CD4-positive, CD25-positive, alpha-beta regulatory T cell (primary cell): ENCODE measurements around the gene PAAF1. TPM values are rescaled to one million over a fixed set of nuclear protein-coding genes. Genes with fewer than 3 reads are reported as not detected.
A peak's percentile ranks its signal among the peaks of the same experiment; 100 is the strongest.

ENCODE experiments used
- ATAC-seq, 2 donors: fragments of 150-1000 bp; cut with Tn5 transposase; one replicate each; pipeline ENCODE4 v1.10.0; 2021; ENCODE audit warnings: low read depth in 2 of 2, moderate number of reproducible peaks in 2 of 2, moderate library complexity in 1 of 2
- DNase-seq, 3 donors: peaks; one replicate each; pipeline versions ENCODE4 v3.0.0 to v3.0.0-alpha.2; 2012 to 2022; ENCODE audit warnings: mixed read lengths in 1 of 3
- H3K27ac ChIP-seq: one replicate; pipeline ENCODE4 v1.7.0; 2013; ENCODE audit warnings: mild to moderate bottlenecking, low read length; ENCODE audit not compliant: insufficient read depth, poor library complexity, severe bottlenecking
- H3K27me3 ChIP-seq: one replicate; pipeline ENCODE4 v1.7.0; 2013; ENCODE audit warnings: low read length; ENCODE audit not compliant: control insufficient read depth, insufficient read depth
- H3K36me3 ChIP-seq: one replicate; pipeline ENCODE4 v1.7.0; 2013; ENCODE audit warnings: mild to moderate bottlenecking, low read length, moderate library complexity; ENCODE audit not compliant: control insufficient read depth, insufficient read depth
- H3K4me1 ChIP-seq: 2 replicates; pipeline ENCODE4 v1.7.0; 2013; ENCODE audit warnings: mild to moderate bottlenecking, low read length; ENCODE audit not compliant: insufficient read depth, control insufficient read depth, poor library complexity, severe bottlenecking
- H3K4me3 ChIP-seq: one replicate; pipeline ENCODE4 v1.7.0; 2013; ENCODE audit warnings: low read depth, mild to moderate bottlenecking, low read length, moderate library complexity
- H3K9me3 ChIP-seq, 2 experiments: 1 replicate in 1 of 2; 2 replicates in 1 of 2; pipeline ENCODE4 v1.7.0; 2013; ENCODE audit warnings: low read length in 2 of 2, mild to moderate bottlenecking in 1 of 2, moderate library complexity in 1 of 2; ENCODE audit not compliant: control insufficient read depth in 2 of 2
- H3K27ac Mint-ChIP-seq, 3 donors: one replicate each; pipeline ENCODE4 v1.8.0; 2020 to 2022; ENCODE audit warnings: mild to moderate bottlenecking in 3 of 3, mixed read lengths in 3 of 3, moderate library complexity in 2 of 3
- H3K27me3 Mint-ChIP-seq: one replicate; pipeline ENCODE4 v1.8.0; 2022; ENCODE audit warnings: mild to moderate bottlenecking, mixed read lengths
- H3K36me3 Mint-ChIP-seq: one replicate; pipeline ENCODE4 v1.8.0; 2020; ENCODE audit warnings: mixed read lengths
- H3K4me1 Mint-ChIP-seq, 4 donors: one replicate each; pipeline ENCODE4 v1.8.0; 2020 to 2022; ENCODE audit warnings: mixed read lengths in 4 of 4, mild to moderate bottlenecking in 1 of 4
- H3K4me3 Mint-ChIP-seq, 4 donors: one replicate each; pipeline ENCODE4 v1.8.0; 2020 to 2022; ENCODE audit warnings: mild to moderate bottlenecking in 4 of 4, mixed read lengths in 4 of 4, moderate library complexity in 3 of 4
- H3K9me3 Mint-ChIP-seq, 7 donors: one replicate each; pipeline ENCODE4 v1.8.0; 2020 to 2022; ENCODE audit warnings: mixed read lengths in 7 of 7, mild to moderate bottlenecking in 3 of 7, moderate library complexity in 2 of 7
- polyA plus RNA-seq, 4 donors: library from polyadenylated mRNA; unstranded; fragments of 300-500 nt; fragmentation: Illumina TruSeq; gene quantifications; one replicate each; pipeline ENCODE4 v1.2.3, GENCODE V29; 2021
- total RNA-seq: library from RNA; stranded (reverse); gene quantifications from one replicate; pipeline ENCODE4 v1.2.3, GENCODE V29; 2022

The PAAF1 gene
- total and polyA plus RNA-seq, 5 donors from 2014 or later, result 13.7 to 28.2 (median 26.5) TPM

DNA sequence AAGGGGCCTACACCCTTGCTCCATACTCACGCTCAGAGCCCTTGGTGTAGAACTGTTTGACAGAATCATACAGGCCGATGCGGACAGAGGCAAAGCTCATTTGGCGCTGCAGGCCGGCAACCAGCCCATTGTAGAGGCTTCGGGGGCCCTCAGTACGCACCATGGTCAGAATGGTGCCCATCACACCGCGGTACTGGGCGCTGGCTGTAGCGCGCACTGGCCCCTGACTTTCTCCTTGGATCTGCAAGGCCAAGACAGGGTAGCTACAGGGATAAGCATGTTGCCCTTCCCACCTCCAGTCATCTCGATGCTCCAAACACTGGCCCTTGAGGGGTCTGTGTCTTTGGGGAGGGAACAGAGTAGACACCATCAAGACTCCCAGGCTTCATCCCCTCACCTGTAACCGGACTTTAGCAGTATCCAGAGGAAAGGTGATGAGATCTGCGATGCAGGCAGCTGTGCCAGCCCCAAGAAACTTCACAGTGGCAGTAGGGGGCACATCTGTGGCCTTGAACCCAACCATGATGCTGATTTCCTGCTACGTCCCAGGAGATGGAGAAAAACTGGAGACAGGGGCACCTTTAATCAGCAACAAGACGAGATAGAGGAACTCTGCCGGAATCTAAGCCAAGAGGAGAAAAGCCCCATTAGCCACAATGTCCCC, 101.2 kb downstream of the PAAF1 start:
- Mint-ChIP-seq H3K27ac (peak overlapping the region; percentile 94 to 99 (median 99)), H3K36me3 (peaks cover 79% of the 10 kb centered on the region), H3K9me3 (peaks cover 0 to 1% (median 0%) of the 10 kb centered on the region in 7 donors), H3K4me3 (peak overlapping the region; percentile 89 to 100 (median 97)), H3K4me1 (peaks cover 0 to 75% (median 49%) of the 10 kb centered on the region in 4 donors), H3K27me3 (no peaks in the 10 kb centered on the region)
- ATAC-seq (no peak), DNase-seq (no peak)
- Histone ChIP-seq H3K36me3 (peaks cover 70% of the 10 kb centered on the region), H3K4me3 (peak overlapping the region; percentile 97), H3K9me3 (no peaks in the 10 kb centered on the region), H3K27ac (peak overlapping the region; percentile 97), H3K27me3 (no peaks in the 10 kb centered on the region), H3K4me1 (peaks cover 84% of the 10 kb centered on the region)

DNA sequence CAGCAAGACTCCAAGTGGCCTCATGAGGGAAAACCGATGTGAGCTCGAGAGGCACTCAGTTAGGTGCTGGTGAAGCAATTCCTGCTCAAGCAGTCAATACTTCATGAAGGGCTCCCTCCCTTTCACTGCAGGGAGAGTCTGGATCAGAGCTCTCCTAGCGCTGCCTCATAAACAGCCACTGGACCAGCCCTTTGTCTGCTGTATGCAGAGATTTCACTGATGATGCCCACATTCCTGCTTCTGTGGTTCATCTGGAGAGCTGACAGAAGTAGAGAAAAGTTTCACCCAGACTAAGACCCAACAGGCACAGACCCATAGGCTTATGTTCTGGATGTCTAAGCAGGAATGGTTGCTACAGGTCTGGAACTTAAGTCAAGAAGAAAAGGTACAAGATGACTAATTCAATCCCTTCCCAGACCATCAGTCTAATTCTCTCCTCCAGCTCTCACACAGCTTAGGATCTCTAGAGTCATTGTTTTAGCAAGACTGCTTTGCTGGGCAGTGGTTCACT, 101.8 kb downstream of the PAAF1 start:
- peaks cover 0 to 73% (median 51%) of the 10 kb centered on the region in 4 donors for H3K4me1 Mint-ChIP-seq
- H3K36me3 Mint-ChIP-seq, result peaks cover 79% of the 10 kb centered on the region
- H3K4me3 Mint-ChIP-seq, result peak overlapping the region; percentile 89 to 100 (median 97)
- H3K27me3 ChIP-seq, result no peaks in the 10 kb centered on the region
- peak overlapping the region; percentile 97 for H3K27ac ChIP-seq
- ATAC-seq, result no peak
- H3K36me3 ChIP-seq, result peaks cover 70% of the 10 kb centered on the region
- peaks cover 82% of the 10 kb centered on the region for H3K4me1 ChIP-seq
- peaks cover 0 to 2% (median 0%) of the 10 kb centered on the region in 7 donors for H3K9me3 Mint-ChIP-seq
- H3K27me3 Mint-ChIP-seq, result no peaks in the 10 kb centered on the region
- H3K4me3 ChIP-seq, result peak overlapping the region; percentile 97
- H3K9me3 ChIP-seq, result no peaks in the 10 kb centered on the region
- H3K27ac Mint-ChIP-seq, result peak overlapping the region; percentile 94 to 99 (median 99)
- DNase-seq, result no peak

DNA sequence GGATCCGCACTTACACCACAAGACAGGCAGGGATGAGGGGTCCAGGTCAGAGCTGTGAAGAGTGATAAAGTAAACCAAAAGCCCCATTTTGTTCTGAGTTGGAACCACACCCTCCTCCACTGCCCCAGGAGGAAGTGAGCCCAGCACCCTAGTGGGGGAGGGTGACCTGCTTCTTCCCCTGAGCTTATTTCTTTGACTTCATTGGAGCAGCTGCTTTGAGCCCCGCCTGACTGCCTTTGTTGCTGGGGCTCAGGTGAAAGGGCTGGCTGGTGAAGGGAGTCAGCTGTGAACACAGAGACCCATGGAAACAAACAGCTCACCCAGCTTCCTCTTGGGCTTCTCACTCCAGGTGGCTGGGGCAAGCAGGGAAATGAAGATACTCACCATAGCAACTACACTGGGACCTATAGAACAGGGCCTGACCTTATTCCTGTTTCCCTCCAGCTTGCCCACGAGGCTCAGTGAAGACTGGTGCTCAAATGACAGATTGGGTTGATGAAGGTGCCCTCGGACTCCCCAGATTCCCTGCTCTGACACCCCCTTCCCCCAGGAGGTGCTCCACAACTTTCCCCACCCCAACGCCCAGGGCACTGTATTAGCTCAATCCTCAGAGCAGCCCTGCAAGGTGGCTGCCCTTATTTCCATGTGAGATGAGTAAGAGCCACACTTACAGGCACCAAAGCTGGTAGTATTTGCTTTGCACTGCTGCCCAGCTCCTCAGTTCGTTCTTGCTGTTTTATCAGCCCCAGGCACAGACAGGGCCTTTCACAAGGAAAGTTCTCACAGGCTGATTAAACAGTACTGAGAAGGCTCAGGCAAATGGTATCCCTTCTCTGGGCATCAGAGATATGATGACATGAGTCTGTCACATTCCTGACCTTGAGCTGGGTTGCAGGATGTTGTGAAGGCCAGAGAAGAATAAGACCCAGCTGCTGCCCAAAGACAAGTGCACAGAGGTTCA, 103.5 kb downstream of the PAAF1 start:
- peaks cover 61% of the 10 kb centered on the region for H3K36me3 ChIP-seq
- H3K4me1 Mint-ChIP-seq, result peaks cover 0 to 68% (median 44%) of the 10 kb centered on the region in 4 donors

More for the DNA sequence above, 103.5 kb downstream of the PAAF1 start:
- Histone ChIP-seq H3K27ac (peak overlapping the region; percentile 97), H3K4me1 (peaks cover 76% of the 10 kb centered on the region), H3K9me3 (no peaks in the 10 kb centered on the region), H3K27me3 (no peaks in the 10 kb centered on the region), H3K4me3 (peak overlapping the region; percentile 97)
- Mint-ChIP-seq H3K9me3 (peaks cover 0 to 2% (median 0%) of the 10 kb centered on the region in 7 donors), H3K27ac (peak overlapping the region; percentile 97 to 99 (median 98)), H3K27me3 (no peaks in the 10 kb centered on the region), H3K36me3 (peaks cover 63% of the 10 kb centered on the region), H3K4me3 (peak overlapping the region; percentile 95 to 100 (median 98))
- ATAC-seq, result peak; percentile 72 to 74
- DNase-seq, result peak; percentile 66 to 96 (median 91)

Other genes with a start within 250 kb of the PAAF1 start
- gene PLEKHB1, start 230.4 kb upstream of the PAAF1 start, total RNA-seq, result 21.3 TPM
- 10 to 100 TPM; 48.5 to 88.0 (median 69.8) TPM for gene PLEKHB1, start 230.4 kb upstream of the PAAF1 start, polyA plus RNA-seq
- gene RAB6A, start 115.9 kb upstream of the PAAF1 start, total RNA-seq, result 79.0 TPM
- 100 to 1,000 TPM; 108 to 124 (median 120) TPM for gene RAB6A, start 115.9 kb upstream of the PAAF1 start, polyA plus RNA-seq
- 25.7 TPM for gene MRPL48, start 89.1 kb upstream of the PAAF1 start, total RNA-seq
- 10 to 100 TPM; 53.6 to 70.8 (median 66.4) TPM for gene MRPL48, start 89.1 kb upstream of the PAAF1 start, polyA plus RNA-seq
- gene COA4, start 153 bp upstream of the PAAF1 start, total RNA-seq, result 30.5 TPM
- 10 to 100 TPM; 54.4 to 79.7 (median 69.4) TPM for gene COA4, start 153 bp upstream of the PAAF1 start, polyA plus RNA-seq
- not detected for gene DNAJB13, start 74.0 kb downstream of the PAAF1 start, total RNA-seq
- gene DNAJB13, start 74.0 kb downstream of the PAAF1 start, polyA plus RNA-seq, result under 1 TPM in 2 of 4 donors, not detected in 2; 0.32 to 0.33 TPM
- gene UCP2, start 105.8 kb downstream of the PAAF1 start, total RNA-seq, result 850 TPM
- gene UCP2, start 105.8 kb downstream of the PAAF1 start, polyA plus RNA-seq, result 1,000 to 10,000 TPM; 1,262 to 2,276 (median 1,740) TPM
- gene UCP3, start 132.1 kb downstream of the PAAF1 start, total RNA-seq, result 5.6 TPM
- gene UCP3, start 132.1 kb downstream of the PAAF1 start, polyA plus RNA-seq, result under 1 TPM; 0.16 to 0.34 (median 0.24) TPM